ENCODE measurements around the gene CDHR1. TPM values are rescaled to one million over a fixed set of nuclear protein-coding genes. Genes with fewer than 3 reads are reported as not detected.
"Not testable (repeated sequence)": the region's sequence is repeated elsewhere in the genome, so short reads cannot be mapped to it uniquely, and the experiment has no call there.

The CDHR1 gene
- polyA plus RNA-seq, 3 donors, result not detected

DNA sequence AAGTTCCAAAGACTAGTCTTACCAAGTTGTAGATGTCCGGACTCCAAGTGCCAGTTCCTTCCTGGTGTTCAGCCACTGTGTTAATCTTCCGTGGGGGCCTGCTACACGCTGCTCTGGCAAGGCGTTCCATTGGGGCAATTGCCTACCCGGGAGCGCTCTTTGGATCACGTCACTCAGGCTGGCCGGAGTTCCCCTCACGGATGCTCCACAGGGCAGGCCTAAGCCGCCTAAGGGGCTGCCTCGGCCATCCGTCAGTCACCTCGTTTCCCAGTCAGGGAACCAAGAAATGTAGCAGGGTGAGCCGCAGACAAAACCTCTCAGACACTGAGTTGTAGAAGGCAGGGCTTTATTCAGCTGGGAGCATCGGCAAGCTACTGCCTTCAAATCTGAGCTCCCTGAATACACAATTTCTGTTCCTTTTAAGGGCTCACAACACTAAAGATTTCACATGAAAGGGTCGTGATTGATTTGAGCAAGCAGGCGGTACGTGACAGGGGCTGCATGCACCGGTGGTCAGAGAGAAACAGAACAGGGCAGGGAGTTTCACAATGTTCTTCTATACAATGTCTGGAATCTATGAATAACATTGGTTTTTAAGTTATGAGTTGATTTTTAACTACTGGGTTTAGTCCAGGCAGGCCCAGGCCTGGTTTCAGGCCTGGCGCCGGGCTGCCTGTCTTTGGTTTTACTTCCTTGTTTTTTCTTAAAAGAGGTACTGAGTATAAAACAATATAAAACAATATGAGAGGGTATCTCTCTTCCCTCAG is 22.5 kb upstream of the CDHR1 start:
- not testable (repeated sequence) for H3K27ac ChIP-seq (ENCODE audit: low read depth in 1 of 2, low read length in 2 of 2)

DNA sequence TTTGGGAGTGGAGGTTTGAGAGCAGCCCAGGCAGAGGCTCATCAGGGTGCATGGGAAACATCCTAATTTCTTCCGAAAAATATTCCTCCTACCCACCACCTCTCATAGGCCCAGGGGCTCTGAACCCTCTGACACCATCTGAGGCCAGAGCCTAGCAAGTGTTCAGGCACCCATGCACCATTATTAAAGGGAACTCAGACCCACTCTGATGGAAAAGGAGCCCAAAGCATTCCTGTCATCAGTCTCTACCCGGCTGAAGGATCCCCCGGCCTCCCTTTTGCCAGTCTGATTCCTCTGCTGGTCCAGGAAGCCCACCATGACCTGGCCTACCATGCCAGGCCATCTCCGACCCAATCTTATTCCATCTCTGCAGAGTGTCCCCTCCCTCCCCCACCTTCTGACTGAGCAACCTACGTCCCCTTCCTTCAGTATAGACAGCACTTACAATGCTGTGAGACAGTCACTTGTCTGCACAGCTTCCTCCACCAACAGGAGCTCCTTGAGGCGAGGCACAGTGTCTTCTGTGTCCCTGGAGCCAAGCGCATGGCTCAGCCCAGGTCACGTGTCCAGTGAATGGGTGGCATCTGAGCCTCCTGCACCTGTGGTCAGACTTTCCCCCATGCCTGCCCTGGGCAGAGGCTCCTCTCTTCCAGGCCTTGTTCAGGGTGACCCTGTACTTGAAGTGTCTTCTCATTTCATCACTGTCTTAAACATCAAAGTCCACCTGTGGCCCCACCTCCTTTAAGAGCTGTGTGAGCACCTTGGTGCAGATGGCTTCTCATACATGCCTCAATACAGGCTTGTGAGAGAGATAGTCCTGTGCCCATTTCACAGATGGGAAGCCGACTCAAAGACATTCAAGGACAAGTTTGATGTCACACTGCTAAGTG is 21.6 kb upstream of the CDHR1 start:
- Mint-ChIP-seq H3K27ac (peak overlapping the region in 1 of 7 donors; percentile 42), H3K36me3 (no peaks in the 10 kb centered on the region), H3K9me3 (peaks cover 0 to 8% (median 2%) of the 10 kb centered on the region in 7 donors), H3K4me1 (peaks cover 8% of the 10 kb centered on the region), H3K27me3 (ENCODE audit: low read depth in 3 of 3) (peaks cover 0 to 2% (median 0%) of the 10 kb centered on the region in 3 donors), H3K4me3 (no peak overlapping the region)
- DNase-seq, result no peak
- Histone ChIP-seq H3K27me3 (ENCODE audit: control insufficient read depth in 2 of 2, insufficient read depth in 2 of 2, low read length in 2 of 2) (no peaks in the 10 kb centered on the region), H3K79me2 (ENCODE audit: insufficient read depth, low read length) (no peaks in the 10 kb centered on the region), H3K36me3 (replicated peaks in 1 of 2; ENCODE audit: control insufficient read depth in 1 of 2, insufficient read depth in 2 of 2, low read length in 2 of 2) (no peaks in the 10 kb centered on the region), H2AFZ (ENCODE audit: insufficient read depth, low read depth, low read length, poor library complexity, severe bottlenecking) (peak overlapping the region; percentile 41), H4K20me1 (ENCODE audit: insufficient read depth, low read length) (no peaks in the 10 kb centered on the region), H3K4me2 (replicated peaks; ENCODE audit: extremely low read depth, low read length, poor library complexity, severe bottlenecking) (no peak overlapping the region), H3K4me3 (replicated peaks in 1 of 3; ENCODE audit: low read depth in 2 of 3, low read length in 3 of 3) (no peak overlapping the region), H3K4me1 (ENCODE audit: control insufficient read depth in 1 of 2, insufficient read depth in 2 of 2, low read length in 2 of 2) (no peaks in the 10 kb centered on the region), H3K9ac (ENCODE audit: insufficient read depth, low read length, poor library complexity, severe bottlenecking) (no peak overlapping the region), H3K27ac (ENCODE audit: low read depth in 1 of 2, low read length in 2 of 2) (no peak overlapping the region), H3K9me3 (replicated peaks in 1 of 2; ENCODE audit: control insufficient read depth in 1 of 2, insufficient read depth in 1 of 2, low read length in 2 of 2) (no peaks in the 10 kb centered on the region)
- TF ChIP-seq, protein P1, sequence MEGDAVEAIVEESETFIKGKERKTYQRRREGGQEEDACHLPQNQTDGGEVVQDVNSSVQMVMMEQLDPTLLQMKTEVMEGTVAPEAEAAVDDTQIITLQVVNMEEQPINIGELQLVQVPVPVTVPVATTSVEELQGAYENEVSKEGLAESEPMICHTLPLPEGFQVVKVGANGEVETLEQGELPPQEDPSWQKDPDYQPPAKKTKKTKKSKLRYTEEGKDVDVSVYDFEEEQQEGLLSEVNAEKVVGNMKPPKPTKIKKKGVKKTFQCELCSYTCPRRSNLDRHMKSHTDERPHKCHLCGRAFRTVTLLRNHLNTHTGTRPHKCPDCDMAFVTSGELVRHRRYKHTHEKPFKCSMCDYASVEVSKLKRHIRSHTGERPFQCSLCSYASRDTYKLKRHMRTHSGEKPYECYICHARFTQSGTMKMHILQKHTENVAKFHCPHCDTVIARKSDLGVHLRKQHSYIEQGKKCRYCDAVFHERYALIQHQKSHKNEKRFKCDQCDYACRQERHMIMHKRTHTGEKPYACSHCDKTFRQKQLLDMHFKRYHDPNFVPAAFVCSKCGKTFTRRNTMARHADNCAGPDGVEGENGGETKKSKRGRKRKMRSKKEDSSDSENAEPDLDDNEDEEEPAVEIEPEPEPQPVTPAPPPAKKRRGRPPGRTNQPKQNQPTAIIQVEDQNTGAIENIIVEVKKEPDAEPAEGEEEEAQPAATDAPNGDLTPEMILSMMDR (IDR thresholded peaks at IDR 0.05), result no peak
- intact Hi-C loops (cut with micrococcal nuclease), result no loop called here
- WGBS (ENCODE audit: insufficient coverage), result 94% methylated on average over 8 of the region's 9 CpGs

More for the DNA sequence above, 22.5 kb upstream of the CDHR1 start:
- H3K4me1 Mint-ChIP-seq; H3K36me3 ChIP-seq (replicated peaks in 1 of 2; ENCODE audit: control insufficient read depth in 1 of 2, insufficient read depth in 2 of 2, low read length in 2 of 2); H3K27me3 Mint-ChIP-seq (ENCODE audit: low read depth in 3 of 3); H3K9ac ChIP-seq (ENCODE audit: insufficient read depth, low read length, poor library complexity, severe bottlenecking); H3K36me3 Mint-ChIP-seq; DNase-seq; H3K79me2 ChIP-seq (ENCODE audit: insufficient read depth, low read length); H3K4me2 ChIP-seq (replicated peaks; ENCODE audit: extremely low read depth, low read length, poor library complexity, severe bottlenecking); H3K4me3 ChIP-seq (replicated peaks in 1 of 3; ENCODE audit: low read depth in 2 of 3, low read length in 3 of 3); H4K20me1 ChIP-seq (ENCODE audit: insufficient read depth, low read length); intact Hi-C loops (cut with micrococcal nuclease); H3K4me1 ChIP-seq (ENCODE audit: control insufficient read depth in 1 of 2, insufficient read depth in 2 of 2, low read length in 2 of 2); H3K9me3 ChIP-seq (replicated peaks in 1 of 2; ENCODE audit: control insufficient read depth in 1 of 2, insufficient read depth in 1 of 2, low read length in 2 of 2); H3K4me3 Mint-ChIP-seq; H3K27me3 ChIP-seq (ENCODE audit: control insufficient read depth in 2 of 2, insufficient read depth in 2 of 2, low read length in 2 of 2): not testable (repeated sequence)
- peak overlapping the region in 2 of 7 donors; percentile 42 to 59 for H3K27ac Mint-ChIP-seq
- 95% methylated on average over 9 of the region's 21 CpGs for WGBS (ENCODE audit: insufficient coverage)
- H2AFZ ChIP-seq (ENCODE audit: insufficient read depth, low read depth, low read length, poor library complexity, severe bottlenecking), result peak overlapping the region; percentile 41
- peaks cover 4 to 14% (median 6%) of the 10 kb centered on the region in 7 donors for H3K9me3 Mint-ChIP-seq

All from CD14-positive monocyte (primary cell).